IMR-90 (cell line): ENCODE results near the gene TNFRSF13B.
"Not testable (repeated sequence)": the region's sequence is repeated elsewhere in the genome, so short reads cannot be mapped to it uniquely, and the experiment has no call there.

Experiments
- NFE2L2 ChIP-seq: fragments of 150-350 bp; IDR thresholded peaks from 2 replicates; pipeline ENCODE4 v1.6.1; 2016; ENCODE audit warnings: low read depth, mild to moderate bottlenecking, low read length
- POLR2A ChIP-seq: IDR thresholded peaks from 2 replicates; pipeline ENCODE4 v1.6.1; 2012; ENCODE audit warnings: mild to moderate bottlenecking, low read depth, low read length

GRCh38 chr17:16921451-16921850, 50.5 kb downstream of the TNFRSF13B start:
- not testable (repeated sequence) for TF ChIP-seq POLR2A, NFE2L2
